ENCODE data around the gene TEKT5.

The TEKT5 gene

DNA sequence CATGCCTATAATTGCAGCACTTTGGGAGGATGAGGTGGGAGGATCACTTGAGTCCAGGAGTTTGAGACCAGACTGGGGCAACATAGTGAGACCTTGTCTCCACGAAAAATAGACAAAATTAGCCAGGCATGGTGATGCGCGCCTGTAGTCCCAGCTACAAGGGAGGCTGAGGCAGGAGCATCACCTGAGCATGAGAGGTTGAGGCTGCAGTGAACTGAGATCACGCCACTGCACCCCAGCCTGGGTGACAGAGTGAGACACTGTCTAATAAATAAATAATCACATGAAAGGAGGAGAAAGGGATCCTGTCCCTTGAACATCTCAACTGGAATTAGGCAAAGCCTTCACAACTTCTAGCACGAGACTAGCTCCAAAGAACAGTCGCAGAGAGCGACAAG is 53.2 kb downstream of the TEKT5 start:
- H3K4me1 ChIP-seq (ENCODE audit: insufficient read depth, low read length, poor library complexity, severe bottlenecking) = no peaks in the 10 kb centered on the region
- H3K9me3 ChIP-seq (ENCODE audit: insufficient read depth, low read depth, low read length) = no peaks in the 10 kb centered on the region
- no peaks in the 10 kb centered on the region for H3K9me2 ChIP-seq (replicated peaks; ENCODE audit: low read depth, low read length)
- no peaks in the 10 kb centered on the region for H4K20me1 ChIP-seq (ENCODE audit: insufficient read depth, low read length, poor library complexity, severe bottlenecking)
- no peaks in the 10 kb centered on the region for H3K27me3 ChIP-seq (ENCODE audit: insufficient read depth, low read length, poor library complexity, severe bottlenecking)
- no peak overlapping the region for H3K9ac ChIP-seq (ENCODE audit: low read depth, low read length, poor library complexity, severe bottlenecking)
- H2AFZ ChIP-seq (ENCODE audit: low read length) = no peak overlapping the region
- no peak overlapping the region for H3K4me3 ChIP-seq (ENCODE audit: low read length, poor library complexity, severe bottlenecking)
- H3K79me2 ChIP-seq (ENCODE audit: insufficient read depth, low read length) = no peaks in the 10 kb centered on the region
- H3F3A ChIP-seq (ENCODE audit: low read depth) = no peaks in the 10 kb centered on the region
- H3K4me2 ChIP-seq (ENCODE audit: low read depth, low read length, poor library complexity, severe bottlenecking) = no peak overlapping the region
- TF ChIP-seq, protein P1, sequence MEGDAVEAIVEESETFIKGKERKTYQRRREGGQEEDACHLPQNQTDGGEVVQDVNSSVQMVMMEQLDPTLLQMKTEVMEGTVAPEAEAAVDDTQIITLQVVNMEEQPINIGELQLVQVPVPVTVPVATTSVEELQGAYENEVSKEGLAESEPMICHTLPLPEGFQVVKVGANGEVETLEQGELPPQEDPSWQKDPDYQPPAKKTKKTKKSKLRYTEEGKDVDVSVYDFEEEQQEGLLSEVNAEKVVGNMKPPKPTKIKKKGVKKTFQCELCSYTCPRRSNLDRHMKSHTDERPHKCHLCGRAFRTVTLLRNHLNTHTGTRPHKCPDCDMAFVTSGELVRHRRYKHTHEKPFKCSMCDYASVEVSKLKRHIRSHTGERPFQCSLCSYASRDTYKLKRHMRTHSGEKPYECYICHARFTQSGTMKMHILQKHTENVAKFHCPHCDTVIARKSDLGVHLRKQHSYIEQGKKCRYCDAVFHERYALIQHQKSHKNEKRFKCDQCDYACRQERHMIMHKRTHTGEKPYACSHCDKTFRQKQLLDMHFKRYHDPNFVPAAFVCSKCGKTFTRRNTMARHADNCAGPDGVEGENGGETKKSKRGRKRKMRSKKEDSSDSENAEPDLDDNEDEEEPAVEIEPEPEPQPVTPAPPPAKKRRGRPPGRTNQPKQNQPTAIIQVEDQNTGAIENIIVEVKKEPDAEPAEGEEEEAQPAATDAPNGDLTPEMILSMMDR (conservative IDR thresholded peaks at IDR 0.05; ENCODE audit: low read length) = no peak
- no peak for TF ChIP-seq EZH2phosphoT487 (IDR thresholded peaks at IDR 0.05; ENCODE audit: borderline replicate concordance)
- H3K36me3 ChIP-seq (ENCODE audit: insufficient read depth, low read length) = no peaks in the 10 kb centered on the region

DNA sequence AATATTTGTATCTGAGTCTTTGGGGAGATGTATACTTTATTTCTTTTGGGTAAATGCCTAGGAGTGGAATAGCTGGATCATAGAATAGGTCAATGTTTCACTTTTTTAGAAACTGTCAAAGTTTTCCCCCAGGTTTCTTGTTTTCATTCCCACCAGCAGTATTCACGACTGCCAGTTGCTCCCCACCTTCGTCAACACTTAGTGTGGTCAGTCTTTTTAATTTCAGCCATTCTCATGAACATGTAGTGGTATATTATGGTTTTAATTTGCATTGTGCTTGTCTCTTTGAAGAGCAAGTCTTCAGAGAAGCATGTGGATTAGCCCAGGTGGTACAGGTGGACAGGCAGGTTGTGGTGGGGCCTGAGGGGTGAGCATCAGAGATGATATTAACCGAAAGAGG is 53.8 kb downstream of the TEKT5 start:
- Histone ChIP-seq H3K36me3 (ENCODE audit: insufficient read depth, low read length) (no peaks in the 10 kb centered on the region), H3K9ac (ENCODE audit: low read depth, low read length, poor library complexity, severe bottlenecking) (no peak overlapping the region), H3K4me3 (ENCODE audit: low read length, poor library complexity, severe bottlenecking) (no peak overlapping the region), H2AFZ (ENCODE audit: low read length) (no peak overlapping the region), H3K4me2 (ENCODE audit: low read depth, low read length, poor library complexity, severe bottlenecking) (no peak overlapping the region), H3F3A (ENCODE audit: low read depth) (no peaks in the 10 kb centered on the region), H3K9me2 (replicated peaks; ENCODE audit: low read depth, low read length) (no peaks in the 10 kb centered on the region), H3K4me1 (ENCODE audit: insufficient read depth, low read length, poor library complexity, severe bottlenecking) (no peaks in the 10 kb centered on the region), H3K79me2 (ENCODE audit: insufficient read depth, low read length) (no peaks in the 10 kb centered on the region), H4K20me1 (ENCODE audit: insufficient read depth, low read length, poor library complexity, severe bottlenecking) (no peaks in the 10 kb centered on the region), H3K9me3 (ENCODE audit: insufficient read depth, low read depth, low read length) (no peaks in the 10 kb centered on the region), H3K27me3 (ENCODE audit: insufficient read depth, low read length, poor library complexity, severe bottlenecking) (no peaks in the 10 kb centered on the region)
- TF ChIP-seq EZH2phosphoT487 (IDR thresholded peaks at IDR 0.05; ENCODE audit: borderline replicate concordance) = no peak
- TF ChIP-seq, protein P1 (conservative IDR thresholded peaks at IDR 0.05; ENCODE audit: low read length) = no peak

DNA sequence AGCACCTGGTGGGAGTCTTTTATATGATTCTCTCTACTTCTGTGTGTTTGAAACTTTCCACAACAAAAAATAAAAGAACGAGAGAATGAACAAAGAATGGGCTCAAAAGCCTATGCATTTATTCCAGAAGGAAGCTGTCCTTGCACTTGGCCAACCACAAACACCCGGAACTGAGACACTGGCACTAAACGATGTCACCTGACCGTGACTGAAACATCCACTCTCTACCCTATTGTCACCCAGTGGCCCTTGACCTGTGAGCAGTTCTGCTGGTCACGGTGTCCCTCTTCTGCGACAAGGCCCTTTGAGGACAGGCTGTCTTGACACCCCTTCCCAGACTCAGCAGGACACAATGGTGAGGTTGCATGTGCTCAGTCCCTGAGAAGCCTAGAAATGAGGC is 56.6 kb downstream of the TEKT5 start:
- Histone ChIP-seq H3K36me3 (ENCODE audit: insufficient read depth, low read length) (no peaks in the 10 kb centered on the region), H3F3A (ENCODE audit: low read depth) (no peaks in the 10 kb centered on the region), H4K20me1 (ENCODE audit: insufficient read depth, low read length, poor library complexity, severe bottlenecking) (no peaks in the 10 kb centered on the region), H3K4me1 (ENCODE audit: insufficient read depth, low read length, poor library complexity, severe bottlenecking) (no peaks in the 10 kb centered on the region), H3K9ac (ENCODE audit: low read depth, low read length, poor library complexity, severe bottlenecking) (no peak overlapping the region), H3K27me3 (ENCODE audit: insufficient read depth, low read length, poor library complexity, severe bottlenecking) (no peaks in the 10 kb centered on the region), H3K4me3 (ENCODE audit: low read length, poor library complexity, severe bottlenecking) (no peak overlapping the region), H3K4me2 (ENCODE audit: low read depth, low read length, poor library complexity, severe bottlenecking) (no peak overlapping the region), H3K9me3 (ENCODE audit: insufficient read depth, low read depth, low read length) (no peaks in the 10 kb centered on the region), H3K9me2 (replicated peaks; ENCODE audit: low read depth, low read length) (no peaks in the 10 kb centered on the region), H2AFZ (ENCODE audit: low read length) (no peak overlapping the region), H3K79me2 (ENCODE audit: insufficient read depth, low read length) (no peaks in the 10 kb centered on the region)
- no peak for TF ChIP-seq EZH2phosphoT487 (IDR thresholded peaks at IDR 0.05; ENCODE audit: borderline replicate concordance)
- TF ChIP-seq, protein P1 (conservative IDR thresholded peaks at IDR 0.05; ENCODE audit: low read length) = no peak
